Heart left ventricle (tissue), 13 donors: ENCODE measurements around the gene HPSE.

Source experiments
- CTCF ChIP-seq, 12 donors: fragments of 200-600 bp; sonication (generic) in 4 of 12; IDR thresholded peaks; one replicate each; pipeline versions ENCODE4 v1.5.0 to v1.8.0; 2018 to 2022; ENCODE audit warnings: antibody characterized with exemption in 12 of 12, mild to moderate bottlenecking in 5 of 12
- POLR2A ChIP-seq, 2 donors: fragments of 450-650 bp; IDR thresholded peaks; one replicate each; pipeline ENCODE4 v1.6.1; 2017; ENCODE audit warnings: antibody characterized with exemption in 2 of 2, mild to moderate bottlenecking in 2 of 2, moderate library complexity in 2 of 2
- donor health status: ischemic (EF 13 %, LVEDD 7.1; RV severe dilation, severe dysfunction).
- donor health status: DM: no; HTN: yes; CAD: no.
- donor health status: DM: no; HTN: no; CAD: no.
- donor health status: ischemic (EF 25% LVEDD 6.9; RV normal size, moderate dysfunction).
- donor health status: ischemic (EF 25% LVEDD 5.7; RV mildly dilated, moderate dysfunction).
- donor health status: ischemic (EF 35%, LVEDD 5.7; RV mildly dilated, moderate dysfunction).
- donor health status: nonischemic (EF 11% LVEDD 7.7; RV severe dilation, severe dysfunction).
- donor health status: DM: yes; HTN: yes; CAD: no.
- donor health status: PGD.
- donor health status: ischemic (EF 29% LVEDD 5.4; RV normal size, mild dysfunction).
- donor health status: nonischemic (EF 23%, LVEDD 6.1; RV moderate dilation, normal function).

- TF ChIP-seq CTCF (IDR thresholded peaks at IDR 0.05) (no peak), POLR2A (IDR thresholded peaks at IDR 0.05) (no peak)
Measured at GRCh38 chr4:83370640-83370906, 35.9 kb upstream of the HPSE start.
